ENCODE data around the gene DCAF6. TPM values are rescaled to one million over a fixed set of nuclear protein-coding genes. Genes with fewer than 3 reads are reported as not detected.

DCAF6 gene
- total and polyA plus RNA-seq, 7 donors: 33.6 to 102 (median 79.6) TPM

GRCh38 chr1:168121401-168122011, 185.0 kb downstream of the DCAF6 start:
- DNase-seq: peak; percentile 87
- peak overlapping the region; percentile 45 to 75 (median 69) for H3K27ac ChIP-seq
- no peaks in the 10 kb centered on the region for H3K27me3 ChIP-seq
- peaks cover 0 to 17% (median 15%) of the 10 kb centered on the region in 4 donors for H3K4me1 ChIP-seq
- intact Hi-C loops (cut with DNase I): no loop called here
- H3K9me3 ChIP-seq: no peaks in the 10 kb centered on the region
- H3K36me3 ChIP-seq: peaks cover 0 to 15% (median 0%) of the 10 kb centered on the region in 4 donors
- TF ChIP-seq POLR2AphosphoS5 (IDR thresholded peaks at IDR 0.05): peak in 3 of 4 donors; percentile 36 to 51 (median 40)
- TF ChIP-seq EP300 (IDR thresholded peaks at IDR 0.05): no peak
- H3K4me3 ChIP-seq: no peak overlapping the region
- 74 to 90% methylated on average over 7 of the region's 7 CpGs for WGBS, 2 donors

- DNase-seq: no peak
- Histone ChIP-seq H3K36me3 (no peaks in the 10 kb centered on the region), H3K4me1 (peaks cover 0 to 17% (median 15%) of the 10 kb centered on the region in 4 donors), H3K4me3 (no peak overlapping the region), H3K9me3 (no peaks in the 10 kb centered on the region), H3K27me3 (no peaks in the 10 kb centered on the region), H3K27ac (no peak overlapping the region)
- WGBS, 2 donors: 89 to 97% methylated on average over 1 of the region's 1 CpG
- TF ChIP-seq POLR2A (IDR thresholded peaks at IDR 0.05) (no peak), EP300 (IDR thresholded peaks at IDR 0.05) (no peak), POLR2AphosphoS5 (IDR thresholded peaks at IDR 0.05) (no peak), CTCF (IDR thresholded peaks at IDR 0.05) (no peak)
- intact Hi-C loops (cut with DNase I): no loop called here
Measured at GRCh38 chr1:168125051-168125450, 188.6 kb downstream of the DCAF6 start.

Small RNA genes within 50 kb of the gene (small RNA-seq; reads per million reads assigned to genes)
- gene MIR1255B2: 0 reads per million in 3 donors

Other genes starting within 250 kb of the DCAF6 start
- gene MPZL1, start 214.7 kb upstream of the DCAF6 start, total RNA-seq: 10 to 100 TPM; 50.9 to 69.5 (median 58.3) TPM
- gene MPZL1, start 214.7 kb upstream of the DCAF6 start, polyA plus RNA-seq: 10 to 100 TPM in 2 of 3 donors, 1 to 10 TPM in 1; 8.8 to 66.9 (median 11.4) TPM
- gene ADCY10, start 22.5 kb upstream of the DCAF6 start, total RNA-seq: under 1 TPM in 3 of 4 donors, not detected in 1; 0.14 to 0.33 (median 0.28) TPM
- under 1 TPM in 2 of 3 donors, not detected in 1; 0.26 to 0.92 TPM for gene ADCY10, start 22.5 kb upstream of the DCAF6 start, polyA plus RNA-seq
- 10 to 100 TPM; 44.4 to 64.2 (median 55.2) TPM for gene MPC2, start 389 bp downstream of the DCAF6 start, total RNA-seq
- 100 to 1,000 TPM; 136 to 252 (median 144) TPM for gene MPC2, start 389 bp downstream of the DCAF6 start, polyA plus RNA-seq
- gene GPR161, start 200.2 kb downstream of the DCAF6 start, total RNA-seq: 10 to 100 TPM in 3 of 4 donors, 1 to 10 TPM in 1; 8.9 to 23.0 (median 14.1) TPM
- 1 to 10 TPM in 1 of 3 donors, under 1 TPM in 2; 0.60 to 2.7 (median 0.92) TPM for gene GPR161, start 200.2 kb downstream of the DCAF6 start, polyA plus RNA-seq
- 10 to 100 TPM; 24.0 to 31.0 (median 30.8) TPM for gene TIPRL, start 242.3 kb downstream of the DCAF6 start, total RNA-seq
- 10 to 100 TPM; 19.3 to 31.0 (median 24.6) TPM for gene TIPRL, start 242.3 kb downstream of the DCAF6 start, polyA plus RNA-seq